ENCODE results near the gene WDFY2. TPM values are rescaled to one million over a fixed set of nuclear protein-coding genes. Genes with fewer than 3 reads are reported as not detected.

The WDFY2 gene
- polyA plus RNA-seq, 1 donor from 2014 or later, result 5.3 TPM

GRCh38 chr13:51730927-51731326, 146.7 kb downstream of the WDFY2 start:
- Histone ChIP-seq H3F3A (ENCODE audit: insufficient read depth, low read length, poor library complexity, severe bottlenecking) (no peaks in the 10 kb centered on the region), H3K27ac (ENCODE audit: low read length) (no peak overlapping the region), H3K9ac (ENCODE audit: low read length) (no peak overlapping the region)

GRCh38 chr13:51731759-51732158, 147.5 kb downstream of the WDFY2 start:
- no peak overlapping the region for H3K4me3 ChIP-seq (ENCODE audit: low read length)
- no peaks in the 10 kb centered on the region for H3K9me2 ChIP-seq (ENCODE audit: insufficient read depth, low read length)
- peaks cover 5% of the 10 kb centered on the region for H3K36me3 ChIP-seq (ENCODE audit: insufficient read depth, low read length)
- H3K4me2 ChIP-seq (ENCODE audit: low read length), result no peak overlapping the region
- no peak overlapping the region for H3K9ac ChIP-seq (ENCODE audit: low read length)
- no peak overlapping the region for H2AFZ ChIP-seq (ENCODE audit: low read depth, low read length)
- no peaks in the 10 kb centered on the region for H3K79me2 ChIP-seq (replicated peaks; ENCODE audit: insufficient read depth, low read length)
- no peaks in the 10 kb centered on the region for H3F3A ChIP-seq (ENCODE audit: insufficient read depth, low read length, poor library complexity, severe bottlenecking)
- H3K9me3 ChIP-seq (ENCODE audit: low read length), result no peaks in the 10 kb centered on the region
- H3K27ac ChIP-seq (ENCODE audit: low read length), result no peak overlapping the region
- H3K27me3 ChIP-seq (ENCODE audit: insufficient read depth, low read depth, low read length), result no peaks in the 10 kb centered on the region
- no peaks in the 10 kb centered on the region for H4K20me1 ChIP-seq (ENCODE audit: insufficient read depth)
- TF ChIP-seq EZH2 (IDR thresholded peaks at IDR 0.05; ENCODE audit: borderline replicate concordance, insufficient read depth, low read length, poor library complexity, severe bottlenecking) (no peak), TAF1 (IDR thresholded peaks at IDR 0.05; ENCODE audit: low read depth) (no peak), REST (IDR thresholded peaks at IDR 0.05; ENCODE audit: borderline replicate concordance) (no peak), POLR2AphosphoS5 (IDR thresholded peaks at IDR 0.05) (no peak), RAD21 (conservative IDR thresholded peaks at IDR 0.05) (no peak), SMC3 (conservative IDR thresholded peaks at IDR 0.05; ENCODE audit: poor library complexity) (no peak), MXI1 (conservative IDR thresholded peaks at IDR 0.05; ENCODE audit: poor library complexity, severe bottlenecking) (no peak)

More at GRCh38 chr13:51730927-51731326, 146.7 kb downstream of the WDFY2 start:
- H3K4me3 ChIP-seq (ENCODE audit: low read length), result no peak overlapping the region
- H3K27me3 ChIP-seq (ENCODE audit: insufficient read depth, low read depth, low read length), result no peaks in the 10 kb centered on the region
- H2AFZ ChIP-seq (ENCODE audit: low read depth, low read length), result no peak overlapping the region
- H3K4me2 ChIP-seq (ENCODE audit: low read length), result no peak overlapping the region
- peaks cover 5% of the 10 kb centered on the region for H3K36me3 ChIP-seq (ENCODE audit: insufficient read depth, low read length)
- H4K20me1 ChIP-seq (ENCODE audit: insufficient read depth), result no peaks in the 10 kb centered on the region
- no peaks in the 10 kb centered on the region for H3K9me2 ChIP-seq (ENCODE audit: insufficient read depth, low read length)
- no peaks in the 10 kb centered on the region for H3K9me3 ChIP-seq (ENCODE audit: low read length)
- no peak for TF ChIP-seq POLR2AphosphoS5 (IDR thresholded peaks at IDR 0.05)
- TF ChIP-seq RAD21 (conservative IDR thresholded peaks at IDR 0.05), result no peak
- no peak for TF ChIP-seq CTCF (IDR thresholded peaks at IDR 0.05; ENCODE audit: poor library complexity, severe bottlenecking)
- no peak for TF ChIP-seq REST (IDR thresholded peaks at IDR 0.05; ENCODE audit: borderline replicate concordance)
- no peak for TF ChIP-seq MXI1 (conservative IDR thresholded peaks at IDR 0.05; ENCODE audit: poor library complexity, severe bottlenecking)
- no peak for TF ChIP-seq TAF1 (IDR thresholded peaks at IDR 0.05; ENCODE audit: low read depth)
- no peak for TF ChIP-seq EZH2 (IDR thresholded peaks at IDR 0.05; ENCODE audit: borderline replicate concordance, insufficient read depth, low read length, poor library complexity, severe bottlenecking)
- no peak for TF ChIP-seq SMC3 (conservative IDR thresholded peaks at IDR 0.05; ENCODE audit: poor library complexity)
- no peak for TF ChIP-seq EP300 (conservative IDR thresholded peaks at IDR 0.05; ENCODE audit: poor library complexity, severe bottlenecking)
- no peaks in the 10 kb centered on the region for H3K79me2 ChIP-seq (replicated peaks; ENCODE audit: insufficient read depth, low read length)
